Measurements from ENCODE around the gene PIK3R1. TPM values are rescaled to one million over a fixed set of nuclear protein-coding genes. Genes with fewer than 3 reads are reported as not detected.

Gene PIK3R1
- polyA plus RNA-seq, 1 donor (not counting 4 experiments of a cell fraction or from before 2014, with no cell fraction given) = 16.7 TPM

- no peak overlapping the region for H3K27ac ChIP-seq (ENCODE audit: control insufficient read depth, insufficient read depth, low read length)
- H3K4me1 ChIP-seq (ENCODE audit: control insufficient read depth, extremely low read depth, insufficient read depth, low read length) = peaks cover 22% of the 10 kb centered on the region
- H3K9me1 ChIP-seq (ENCODE audit: control insufficient read depth, extremely low read depth, insufficient read depth, low read length) = no peaks in the 10 kb centered on the region
- no peak for DNase-seq (ENCODE audit: low read depth, low spot score)
- no peaks in the 10 kb centered on the region for H3K36me3 ChIP-seq (ENCODE audit: control insufficient read depth in 2 of 2, extremely low read depth in 1 of 2, insufficient read depth in 2 of 2, low read length in 2 of 2)
- H3K9ac ChIP-seq (ENCODE audit: control insufficient read depth, extremely low read depth, insufficient read depth, low read length) = no peak overlapping the region
- no peak overlapping the region for H3K4me2 ChIP-seq (ENCODE audit: control insufficient read depth, extremely low read depth, insufficient read depth, low read depth, low read length)
- dilution Hi-C loops (cut with MboI; ENCODE audit: extremely low pct_ligation_motif_present, low sequenced_read_pairs) = no loop called here
- H3K4me3 ChIP-seq (ENCODE audit: control insufficient read depth in 2 of 3, extremely low read depth in 1 of 3, insufficient read depth in 2 of 3, low read depth in 1 of 3, low read length in 3 of 3) = no peak overlapping the region
- no peaks in the 10 kb centered on the region for H4K20me1 ChIP-seq (ENCODE audit: control insufficient read depth, extremely low read depth, insufficient read depth, low read length)
- no peaks in the 10 kb centered on the region for H3K79me2 ChIP-seq (ENCODE audit: control insufficient read depth, insufficient read depth, low read length)
- no peaks in the 10 kb centered on the region for H3K9me3 ChIP-seq (ENCODE audit: control insufficient read depth, low read depth, low read length)
- H3K27me3 ChIP-seq (ENCODE audit: control insufficient read depth, extremely low read depth, insufficient read depth, low read length) = no peaks in the 10 kb centered on the region
- no peak for TF ChIP-seq EZH2 (IDR thresholded peaks at IDR 0.05; ENCODE audit: low read length)
- TF ChIP-seq, protein P1, sequence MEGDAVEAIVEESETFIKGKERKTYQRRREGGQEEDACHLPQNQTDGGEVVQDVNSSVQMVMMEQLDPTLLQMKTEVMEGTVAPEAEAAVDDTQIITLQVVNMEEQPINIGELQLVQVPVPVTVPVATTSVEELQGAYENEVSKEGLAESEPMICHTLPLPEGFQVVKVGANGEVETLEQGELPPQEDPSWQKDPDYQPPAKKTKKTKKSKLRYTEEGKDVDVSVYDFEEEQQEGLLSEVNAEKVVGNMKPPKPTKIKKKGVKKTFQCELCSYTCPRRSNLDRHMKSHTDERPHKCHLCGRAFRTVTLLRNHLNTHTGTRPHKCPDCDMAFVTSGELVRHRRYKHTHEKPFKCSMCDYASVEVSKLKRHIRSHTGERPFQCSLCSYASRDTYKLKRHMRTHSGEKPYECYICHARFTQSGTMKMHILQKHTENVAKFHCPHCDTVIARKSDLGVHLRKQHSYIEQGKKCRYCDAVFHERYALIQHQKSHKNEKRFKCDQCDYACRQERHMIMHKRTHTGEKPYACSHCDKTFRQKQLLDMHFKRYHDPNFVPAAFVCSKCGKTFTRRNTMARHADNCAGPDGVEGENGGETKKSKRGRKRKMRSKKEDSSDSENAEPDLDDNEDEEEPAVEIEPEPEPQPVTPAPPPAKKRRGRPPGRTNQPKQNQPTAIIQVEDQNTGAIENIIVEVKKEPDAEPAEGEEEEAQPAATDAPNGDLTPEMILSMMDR (optimal IDR thresholded peaks at IDR 0.05 in 1 of 3, IDR thresholded peaks at IDR 0.05 in 1 of 3, conservative IDR thresholded peaks at IDR 0.05 in 1 of 3; ENCODE audit: extremely low read depth in 1 of 3, insufficient read depth in 2 of 3, low read length in 3 of 3) = no peak
- H2AFZ ChIP-seq (ENCODE audit: control insufficient read depth, low read length) = no peak overlapping the region
- no peak for FAIRE-seq
Measured at GRCh38 chr5:68339921-68340321, 124.4 kb downstream of the PIK3R1 start.

GRCh38 chr5:68341006-68341405, 125.5 kb downstream of the PIK3R1 start:
- no peaks in the 10 kb centered on the region for H3K79me2 ChIP-seq (ENCODE audit: control insufficient read depth, insufficient read depth, low read length)
- no peaks in the 10 kb centered on the region for H3K27me3 ChIP-seq (ENCODE audit: control insufficient read depth, extremely low read depth, insufficient read depth, low read length)
- no peak for TF ChIP-seq EZH2 (IDR thresholded peaks at IDR 0.05; ENCODE audit: low read length)
- TF ChIP-seq, protein P1 (optimal IDR thresholded peaks at IDR 0.05 in 1 of 3, IDR thresholded peaks at IDR 0.05 in 1 of 3, conservative IDR thresholded peaks at IDR 0.05 in 1 of 3; ENCODE audit: extremely low read depth in 1 of 3, insufficient read depth in 2 of 3, low read length in 3 of 3) = no peak
- H3K4me2 ChIP-seq (ENCODE audit: control insufficient read depth, extremely low read depth, insufficient read depth, low read depth, low read length) = no peak overlapping the region
- H3K9ac ChIP-seq (ENCODE audit: control insufficient read depth, extremely low read depth, insufficient read depth, low read length) = no peak overlapping the region
- H2AFZ ChIP-seq (ENCODE audit: control insufficient read depth, low read length) = no peak overlapping the region
- DNase-seq (ENCODE audit: low read depth, low spot score) (no peak), FAIRE-seq (no peak)
- no peaks in the 10 kb centered on the region for H4K20me1 ChIP-seq (ENCODE audit: control insufficient read depth, extremely low read depth, insufficient read depth, low read length)
- no peak overlapping the region for H3K4me3 ChIP-seq (ENCODE audit: control insufficient read depth in 2 of 3, extremely low read depth in 1 of 3, insufficient read depth in 2 of 3, low read depth in 1 of 3, low read length in 3 of 3)
- H3K9me3 ChIP-seq (ENCODE audit: control insufficient read depth, low read depth, low read length) = no peaks in the 10 kb centered on the region
- no peaks in the 10 kb centered on the region for H3K9me1 ChIP-seq (ENCODE audit: control insufficient read depth, extremely low read depth, insufficient read depth, low read length)
- no peaks in the 10 kb centered on the region for H3K36me3 ChIP-seq (ENCODE audit: control insufficient read depth in 2 of 2, extremely low read depth in 1 of 2, insufficient read depth in 2 of 2, low read length in 2 of 2)
- no peak overlapping the region for H3K27ac ChIP-seq (ENCODE audit: control insufficient read depth, insufficient read depth, low read length)
- dilution Hi-C loops (cut with MboI; ENCODE audit: extremely low pct_ligation_motif_present, low sequenced_read_pairs) = no loop called here
- peaks cover 30% of the 10 kb centered on the region for H3K4me1 ChIP-seq (ENCODE audit: control insufficient read depth, extremely low read depth, insufficient read depth, low read length)

Measured in keratinocyte (primary cell).